Measurements from ENCODE around the gene CD59.

Gene CD59, protein sequence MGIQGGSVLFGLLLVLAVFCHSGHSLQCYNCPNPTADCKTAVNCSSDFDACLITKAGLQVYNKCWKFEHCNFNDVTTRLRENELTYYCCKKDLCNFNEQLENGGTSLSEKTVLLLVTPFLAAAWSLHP
- total RNA-seq: 36.4 reads per million, percentile 61 among the genes with 10 or more reads in this experiment

DNA sequence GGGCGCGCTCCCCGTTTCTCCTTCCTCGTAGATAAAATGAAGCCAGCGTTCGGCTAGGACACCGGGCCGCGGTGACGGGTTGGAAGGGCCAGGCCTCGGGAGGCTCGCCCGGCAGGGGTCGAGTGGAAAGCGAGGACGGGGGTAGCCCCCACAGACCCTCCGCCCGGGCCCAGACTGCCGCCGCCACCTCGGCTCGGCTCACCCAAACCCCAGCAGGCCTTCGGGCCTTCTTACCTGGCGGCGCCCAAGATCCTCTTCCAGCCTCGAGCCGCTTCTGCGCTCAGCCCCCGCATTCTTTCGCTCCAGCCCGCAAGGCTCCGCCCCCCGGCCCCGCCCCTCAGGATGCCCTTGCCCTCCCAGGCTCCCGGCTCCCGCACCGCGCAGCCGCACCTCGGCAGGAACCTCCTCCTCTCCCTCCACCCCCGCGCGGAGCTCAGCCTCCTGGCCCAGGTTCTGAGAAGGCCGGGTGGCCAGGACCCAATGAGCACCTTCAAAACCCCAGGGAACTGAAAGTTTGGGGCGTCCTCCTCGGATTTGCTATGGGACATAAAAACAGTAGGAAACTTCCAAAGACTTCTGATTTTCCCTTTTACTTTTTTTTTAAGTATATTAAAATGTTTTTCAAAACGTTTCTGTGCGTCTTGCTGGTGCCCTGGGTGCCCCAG is at the start of gene CD59:
Gene CD59, minus strand, starts transcription at position 276 of the 665 bp plus-strand sequence. CDS start 13,978 bp downstream, outside the sequence.
- peak; percentile 88 for DNase-seq

DNA sequence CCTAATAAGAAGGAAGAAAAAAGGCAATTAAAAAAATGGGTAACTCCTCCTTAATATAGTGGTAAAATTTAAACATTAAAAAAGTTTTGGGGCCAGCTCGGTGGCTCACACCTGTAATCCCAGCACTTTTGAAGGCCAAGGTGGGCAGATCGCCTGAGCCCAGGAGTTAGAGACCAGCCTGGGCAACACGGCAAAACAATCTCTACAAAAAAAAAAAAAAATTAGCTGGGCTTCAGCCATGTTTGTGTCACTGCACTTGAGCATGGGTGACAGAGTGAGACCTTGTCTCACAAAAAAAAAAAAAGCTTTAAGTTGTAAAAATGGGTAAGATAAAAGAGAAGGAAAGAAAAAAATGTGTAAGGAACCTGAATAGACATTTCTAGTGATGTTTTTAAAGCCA is 49.4 kb upstream of the CD59 start:
- DNase-seq: no peak

DNA sequence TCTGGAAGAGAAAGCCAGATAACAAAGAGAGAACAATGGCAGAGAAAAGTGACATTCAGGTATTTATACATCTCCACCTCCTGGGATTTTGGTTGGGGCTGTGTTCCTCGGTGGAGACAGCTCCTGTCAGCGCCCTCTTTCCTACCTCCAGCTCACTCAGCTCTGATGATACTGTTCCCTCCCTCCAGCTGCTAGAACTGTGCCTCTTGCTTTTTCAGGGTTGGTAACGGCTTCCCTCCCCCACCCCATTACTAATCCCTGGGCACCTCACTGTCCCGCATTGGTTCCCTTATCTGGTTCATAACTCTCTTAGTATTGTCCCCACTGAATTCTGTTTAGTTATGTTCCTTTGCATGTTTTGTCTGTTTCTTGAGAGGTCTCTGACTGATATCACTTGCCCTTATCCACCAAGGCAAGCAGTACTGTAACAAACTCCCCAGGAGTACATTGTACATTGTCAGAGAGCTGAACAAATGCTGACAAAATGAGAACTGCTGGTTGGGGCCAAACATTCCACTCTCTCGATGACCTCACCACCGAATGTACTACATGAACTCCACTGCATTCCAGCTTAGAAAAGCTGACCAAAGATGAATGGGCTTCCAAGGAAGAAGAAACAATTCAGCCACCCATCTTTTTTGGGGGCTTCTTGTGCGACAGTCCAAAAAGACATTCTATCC is 43.8 kb upstream of the CD59 start:
- DNase-seq: no peak

DNA sequence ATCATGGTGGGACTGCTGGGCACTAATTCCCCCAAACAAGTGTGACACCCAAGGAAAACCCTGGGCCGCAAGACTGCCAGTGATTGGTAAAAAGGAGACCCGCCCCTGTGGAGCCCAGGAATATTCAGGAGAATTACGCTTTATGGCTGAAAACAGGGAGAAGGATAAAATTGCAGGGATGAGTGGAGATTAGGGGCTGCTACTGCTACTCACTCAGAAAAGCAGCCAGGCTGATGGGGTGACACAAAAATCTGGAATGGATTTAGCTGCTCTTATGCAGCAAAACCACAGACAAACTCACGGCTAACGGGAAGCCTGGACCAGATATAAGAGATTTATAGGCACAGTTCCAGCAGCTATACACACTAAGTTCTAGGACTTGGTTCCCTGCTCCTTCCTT is 42.5 kb upstream of the CD59 start:
- DNase-seq: no peak

DNA sequence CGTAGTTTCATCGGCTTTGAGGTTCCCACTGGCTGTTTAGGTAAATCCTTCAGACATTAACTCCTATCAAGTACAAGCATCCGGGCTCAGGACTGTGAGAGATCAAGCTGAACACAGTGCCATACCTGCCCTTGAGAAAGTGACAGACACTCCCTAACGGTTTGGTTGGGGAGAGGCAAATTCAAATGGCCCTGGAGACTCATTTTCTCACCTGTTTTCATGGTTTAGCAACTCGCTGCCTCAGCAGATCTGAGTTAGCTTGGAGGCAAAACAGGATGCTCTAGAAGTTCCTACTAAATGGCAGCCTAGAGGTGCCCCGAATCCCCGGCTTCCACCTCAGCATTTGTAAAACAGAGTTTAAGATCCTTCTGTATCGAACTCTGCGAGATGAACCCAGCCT is 41.7 kb upstream of the CD59 start:
- no peak for DNase-seq

DNA sequence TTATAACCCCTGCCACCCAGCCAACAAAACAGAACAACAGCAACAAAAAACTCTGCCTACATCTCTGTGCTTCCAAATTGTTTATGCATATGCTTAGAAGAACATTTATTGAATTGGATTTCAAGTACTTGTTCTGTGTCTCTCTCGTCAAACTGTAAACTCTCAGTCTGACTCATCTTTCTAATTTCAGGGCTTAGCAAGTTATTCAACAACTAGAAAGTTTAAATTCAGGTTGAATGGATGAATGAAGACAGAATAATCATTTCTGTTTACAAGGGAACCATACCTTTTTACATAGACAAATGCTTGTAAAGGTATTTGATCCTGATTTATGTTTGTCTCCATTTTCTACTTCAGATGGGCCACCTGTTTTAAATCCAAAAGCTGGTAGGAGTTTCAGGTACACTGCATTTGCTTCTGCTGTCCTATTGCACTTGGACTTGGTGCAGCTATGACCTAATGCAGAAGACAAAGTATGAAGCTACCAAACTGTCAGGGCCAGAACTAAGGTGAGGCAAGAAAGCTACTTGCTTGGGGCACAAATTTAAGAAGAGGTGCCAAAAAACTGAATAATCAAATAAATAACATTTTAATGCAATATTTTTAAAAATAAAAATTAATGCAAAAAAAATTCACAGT is 39.7 kb upstream of the CD59 start:
- no peak for DNase-seq

DNA sequence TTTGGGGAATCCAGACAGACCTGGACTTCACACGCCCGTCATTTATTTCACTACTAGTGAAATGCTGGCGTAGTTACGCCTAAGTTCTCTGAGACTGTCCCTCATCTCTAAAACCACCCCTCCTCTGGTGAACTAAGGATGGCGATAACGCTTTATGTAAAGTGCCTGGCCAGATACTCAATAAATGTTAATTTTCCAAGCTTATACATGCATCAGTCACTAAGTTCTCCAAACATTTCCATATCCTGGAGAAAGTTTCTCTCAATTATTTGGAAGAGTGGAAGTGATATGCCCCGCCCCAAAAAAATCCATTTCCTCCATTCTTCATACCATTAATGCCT is 39.2 kb upstream of the CD59 start:
- no peak for DNase-seq

DNA sequence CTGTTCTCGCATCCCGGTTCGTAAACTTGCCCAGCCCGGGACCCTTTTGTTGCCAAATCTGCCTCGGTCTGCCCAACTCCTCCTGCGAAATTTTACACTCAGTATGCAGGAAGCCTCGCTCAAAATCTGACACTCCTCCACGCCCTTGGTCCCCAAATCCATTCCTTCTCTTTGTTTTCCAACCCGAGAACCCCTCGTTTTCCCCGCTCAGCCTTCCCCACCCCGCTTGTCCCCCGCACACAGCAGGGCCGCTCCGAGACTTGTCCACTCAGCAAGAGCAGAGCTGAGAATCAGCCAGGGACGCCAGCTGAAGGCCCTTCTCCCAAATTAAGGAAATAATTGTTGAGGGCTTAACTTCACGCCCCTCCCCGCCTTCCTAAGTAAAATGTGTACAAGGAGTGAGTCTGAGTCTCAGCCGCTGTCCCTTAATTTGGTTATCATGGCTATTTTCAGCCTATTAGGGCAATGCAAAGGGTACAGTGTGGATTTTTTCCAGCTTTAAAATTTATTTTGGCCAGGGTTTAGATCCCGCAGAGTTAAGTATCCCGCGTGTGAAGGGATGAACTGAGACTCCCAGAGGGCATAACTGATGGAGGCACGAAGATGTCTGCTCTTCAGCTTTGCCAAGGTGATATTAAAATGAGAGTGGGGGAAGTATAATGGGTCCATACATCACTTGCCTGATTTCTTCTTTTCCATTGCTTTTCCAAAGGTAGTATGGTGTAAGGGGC is 38.7 kb upstream of the CD59 start:
- peak; percentile 8 for DNase-seq

DNA sequence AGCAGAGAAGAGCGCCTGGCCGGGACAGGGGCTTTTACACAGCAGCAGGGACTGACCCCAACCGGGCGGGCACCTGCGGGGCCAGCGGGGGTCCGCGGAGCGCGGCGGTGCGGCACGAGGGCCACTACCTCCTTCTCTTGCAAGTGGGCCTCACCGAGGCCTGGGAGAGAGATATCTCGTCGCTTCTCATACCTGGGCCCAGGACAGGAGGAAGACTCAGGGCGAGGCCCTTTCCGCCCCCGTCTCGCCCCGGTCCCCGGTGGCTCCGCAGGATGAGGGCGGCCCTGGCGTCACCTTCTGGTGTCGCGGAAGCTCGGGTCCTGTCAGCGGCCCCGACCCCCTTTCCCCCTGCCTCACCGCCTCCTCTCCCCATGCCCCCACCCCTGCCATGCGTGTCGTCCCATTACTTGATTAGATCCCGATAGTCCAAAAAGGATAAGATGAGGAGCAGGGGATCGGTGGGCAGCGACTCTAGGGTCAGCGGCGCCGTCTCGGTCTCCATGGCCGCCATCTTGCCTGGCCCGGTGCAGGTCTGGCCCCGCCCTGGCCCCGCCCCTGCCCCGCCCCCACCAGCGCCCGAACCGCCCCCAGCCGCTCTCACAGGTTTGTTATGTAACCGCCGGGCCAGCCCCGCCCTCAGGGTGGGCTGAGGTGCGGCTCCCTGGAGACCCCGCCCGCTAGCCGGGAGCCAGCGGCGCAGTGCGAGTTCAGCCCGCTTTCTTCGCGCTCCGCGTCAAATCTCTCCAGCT is 37.9 kb upstream of the CD59 start, which contains the start of gene FBXO3:
Gene FBXO3, minus strand, starts transcription at position 534 of the 749 bp plus-strand sequence. Its CDS starts 23 bp downstream, at position 511.
- DNase-seq: peak; percentile 88

DNA sequence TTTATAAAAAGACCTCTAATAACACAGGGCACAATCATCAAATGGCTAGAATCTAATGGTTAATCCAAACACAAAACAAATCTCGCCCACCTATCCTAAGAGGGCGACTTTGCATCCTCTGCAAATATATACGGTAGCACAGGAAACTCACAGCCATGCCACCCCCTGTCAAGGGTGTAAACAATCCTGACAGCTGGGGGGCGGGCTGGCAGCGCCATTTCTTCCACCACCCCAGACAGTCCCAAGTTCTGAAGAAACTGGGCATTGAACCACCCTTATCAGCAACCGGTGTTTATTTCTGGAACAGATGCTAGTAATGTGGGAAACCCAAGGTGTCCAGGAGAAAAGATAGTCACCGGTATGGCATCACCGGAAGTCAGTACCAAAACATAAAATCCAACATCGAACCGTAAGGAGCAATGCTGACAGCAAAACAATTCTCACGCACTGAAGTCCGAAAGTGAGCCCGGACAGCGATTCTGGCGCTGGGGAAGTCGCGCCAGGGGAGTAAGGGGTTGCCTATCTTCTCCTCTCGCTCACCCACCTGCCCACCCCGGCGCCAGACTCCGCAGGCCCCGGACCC is 37.3 kb upstream of the CD59 start:
- peak; percentile 30 for DNase-seq

DNA sequence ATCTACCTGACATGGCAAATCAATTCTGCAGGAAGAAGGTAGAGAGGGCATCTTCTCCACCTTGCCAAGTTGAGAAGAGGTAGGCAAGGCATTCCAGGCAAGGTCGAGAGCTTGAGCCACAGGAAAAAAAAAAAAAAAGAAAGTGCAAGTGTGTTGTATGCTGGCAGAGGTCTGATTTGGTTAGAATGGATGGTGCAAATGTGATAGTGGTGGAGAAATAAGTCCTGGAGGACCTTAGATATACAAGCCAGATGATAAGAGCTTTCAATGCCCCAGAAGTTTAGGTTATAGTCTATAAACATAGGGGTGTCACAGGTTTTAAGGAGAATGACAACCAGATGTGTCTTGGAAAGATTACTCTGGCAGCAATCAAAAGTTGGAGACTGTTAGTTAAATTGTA is 36.6 kb upstream of the CD59 start:
- no peak for DNase-seq

DNA sequence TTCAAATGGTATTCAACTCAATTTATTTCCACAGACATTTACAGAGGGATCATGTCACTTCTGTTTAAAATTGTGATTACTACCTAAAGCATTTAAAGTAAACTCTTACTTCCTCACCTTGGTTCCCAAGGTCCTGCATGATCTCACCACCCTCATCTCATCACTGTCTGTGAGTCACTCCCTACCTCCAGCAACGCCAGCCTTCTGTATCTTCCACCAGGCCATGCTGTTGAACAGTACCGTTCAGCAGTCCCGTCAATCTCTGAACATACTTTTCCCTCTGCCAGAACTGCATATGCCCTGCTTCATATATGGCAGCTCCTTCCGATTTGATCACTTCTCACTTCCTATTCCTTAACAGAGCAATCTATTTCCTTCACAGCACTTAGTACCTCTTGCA is 36.1 kb upstream of the CD59 start:
- no peak for DNase-seq

DNA sequence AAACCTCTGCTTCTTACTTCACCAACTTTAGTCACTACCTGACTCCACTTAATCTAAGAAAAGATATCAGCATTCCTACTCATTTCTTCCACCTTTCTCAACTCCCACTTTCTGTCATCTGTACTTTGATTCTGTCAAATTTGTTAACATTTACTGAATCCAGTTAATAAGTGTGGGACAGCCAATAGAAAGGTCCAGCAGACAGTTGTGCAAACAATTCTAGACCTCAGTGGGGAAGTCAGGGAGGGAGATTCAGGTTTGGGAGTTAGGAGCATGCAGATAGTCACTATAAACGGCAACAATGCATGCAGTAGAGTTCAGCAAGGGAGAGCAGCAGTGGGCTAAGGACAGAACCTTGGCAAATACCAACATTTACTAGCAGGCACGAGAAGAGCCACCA is 34.0 kb upstream of the CD59 start:
- no peak for DNase-seq

DNA sequence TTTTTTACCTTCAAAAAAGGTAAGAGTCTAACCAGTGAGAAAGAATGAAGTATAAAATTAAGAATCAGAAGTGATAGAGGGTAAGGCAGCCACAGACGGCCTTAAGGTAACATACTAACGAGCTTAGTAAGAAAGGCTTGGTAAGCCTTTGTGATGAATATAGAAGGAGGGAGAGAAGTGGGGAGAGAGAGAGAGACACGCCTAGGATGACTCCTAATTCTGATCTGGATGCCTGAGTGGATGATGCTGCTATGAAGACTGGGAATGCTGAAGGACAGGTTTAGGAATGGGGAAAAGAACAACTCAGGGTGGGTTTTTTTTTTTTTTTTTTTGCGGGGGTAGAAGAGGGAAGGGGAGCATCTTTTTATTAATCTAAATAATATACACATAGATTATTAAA is 33.3 kb upstream of the CD59 start:
- DNase-seq: no peak

DNA sequence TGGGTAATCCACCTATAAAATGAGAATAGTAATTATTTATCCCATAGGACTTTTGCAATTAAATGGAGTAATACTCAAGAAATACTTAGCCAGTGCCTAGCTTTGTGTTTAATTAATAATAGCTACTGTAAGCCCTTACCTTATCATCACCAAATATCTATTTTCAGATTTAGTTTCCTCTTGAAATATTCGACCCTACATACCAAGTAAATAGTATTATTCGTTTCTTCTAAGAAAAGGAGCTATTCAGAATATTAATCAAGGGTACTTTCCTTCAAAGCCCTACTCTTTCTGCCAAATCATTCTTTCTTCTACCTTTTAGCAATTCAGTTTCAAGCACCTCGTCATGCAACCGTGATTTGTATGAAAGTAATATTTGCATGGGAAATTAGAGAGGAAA is 31.4 kb upstream of the CD59 start:
- DNase-seq: no peak

DNA sequence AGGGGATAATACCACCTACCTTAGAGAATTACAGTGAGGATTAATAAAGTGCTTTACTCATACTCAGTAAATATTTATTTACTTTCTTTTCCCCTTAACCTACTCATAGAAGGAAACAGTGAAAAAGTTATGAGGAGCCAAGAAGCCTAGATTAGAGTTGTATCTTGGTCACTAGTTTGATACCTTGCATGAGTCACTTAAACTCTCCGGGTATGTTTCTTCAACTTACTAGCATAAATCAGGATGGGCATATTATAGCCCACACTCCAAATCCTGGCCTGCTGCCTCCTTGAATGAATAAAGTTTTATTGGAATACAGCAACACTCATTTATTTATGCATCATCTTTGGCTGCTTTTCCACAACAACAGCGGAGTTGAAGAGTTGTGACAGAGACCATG is 29.9 kb upstream of the CD59 start:
- no peak for DNase-seq

DNA sequence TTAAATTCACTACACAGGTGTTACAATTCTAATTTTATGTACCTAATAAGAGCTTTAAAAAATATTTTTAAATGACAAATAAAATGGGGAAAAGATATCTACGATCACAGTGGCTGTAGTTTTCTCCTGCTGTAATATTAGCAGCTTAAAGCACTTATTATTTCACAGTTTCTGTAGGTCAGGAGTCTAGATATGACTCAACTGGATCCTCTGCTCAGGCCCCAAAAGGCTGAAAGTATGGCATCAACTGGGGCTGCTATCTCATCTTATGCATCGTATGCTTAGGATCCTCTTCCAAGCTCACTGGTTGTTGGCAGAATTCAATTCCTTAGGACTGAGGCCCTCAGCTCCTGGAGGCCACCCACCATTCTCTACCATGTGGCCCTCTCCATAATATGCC is 25.2 kb upstream of the CD59 start:
- DNase-seq: no peak

DNA sequence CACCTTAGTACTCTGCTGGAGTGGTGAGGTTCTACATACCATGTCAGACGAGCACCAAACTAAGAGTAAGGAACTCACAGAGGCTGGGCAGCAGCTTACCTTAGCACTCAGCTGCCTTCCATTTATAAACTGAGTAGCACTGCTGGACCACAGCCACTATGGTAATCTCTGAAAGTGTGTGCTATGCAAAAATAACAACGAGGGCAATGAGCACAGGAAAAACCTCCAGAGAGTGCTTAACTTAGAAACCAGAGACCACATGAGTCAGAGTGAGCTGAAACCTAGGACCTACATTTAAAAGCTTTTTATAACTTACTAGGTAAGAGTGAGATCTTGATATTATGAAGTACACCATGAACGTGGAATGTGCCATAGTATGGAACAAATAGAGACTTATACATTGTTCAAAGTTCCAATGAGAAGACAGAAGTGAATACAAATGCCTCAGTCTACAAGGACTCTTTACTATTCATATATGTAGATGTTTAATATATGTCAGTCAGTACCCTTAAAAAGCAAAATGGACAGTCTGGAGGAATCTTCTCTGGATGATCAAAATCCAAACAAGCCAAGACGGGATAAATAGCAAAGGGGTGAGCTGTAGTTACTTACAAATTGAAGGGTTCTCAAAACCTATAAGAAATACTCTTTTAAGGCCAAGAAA is 17.2 kb upstream of the CD59 start:
- no peak for DNase-seq

DNA sequence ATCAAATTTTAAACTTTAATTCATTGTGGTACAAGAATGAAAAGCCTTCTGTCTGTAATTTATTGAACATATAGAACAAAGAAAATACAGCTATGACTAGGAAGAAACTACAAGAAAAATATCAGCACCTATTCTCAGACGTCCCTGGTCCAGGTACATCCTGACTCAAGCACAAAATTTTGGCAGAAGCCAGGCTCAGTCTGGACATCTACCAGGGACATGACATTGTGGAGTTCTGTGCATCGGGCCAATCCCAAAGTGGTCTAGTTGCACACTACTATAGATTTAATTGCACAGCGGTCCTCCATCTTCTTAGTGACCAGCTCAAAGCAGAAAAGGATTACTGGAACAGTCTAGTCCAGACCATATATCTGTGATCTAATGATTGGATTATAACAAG is 15.7 kb upstream of the CD59 start:
- DNase-seq: no peak

DNA sequence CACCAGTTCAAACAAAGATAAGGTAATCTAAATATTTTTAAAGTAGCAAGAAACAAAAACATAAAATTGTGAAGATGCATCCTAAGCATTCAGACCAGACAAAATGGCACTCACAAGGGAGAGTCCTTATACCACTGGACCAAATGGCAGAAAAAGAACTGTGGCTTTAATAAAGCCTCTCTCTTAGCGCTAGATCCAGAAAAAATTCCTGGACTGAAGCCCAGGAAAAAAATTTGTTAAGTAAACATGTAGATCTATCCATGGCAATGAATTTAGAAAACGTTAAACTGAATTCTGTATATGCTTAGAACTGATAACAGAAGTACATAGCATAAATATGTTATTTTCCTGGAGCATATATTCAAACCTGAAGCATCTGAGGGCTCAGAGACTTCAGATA is 11.8 kb upstream of the CD59 start:
- DNase-seq: no peak

DNA sequence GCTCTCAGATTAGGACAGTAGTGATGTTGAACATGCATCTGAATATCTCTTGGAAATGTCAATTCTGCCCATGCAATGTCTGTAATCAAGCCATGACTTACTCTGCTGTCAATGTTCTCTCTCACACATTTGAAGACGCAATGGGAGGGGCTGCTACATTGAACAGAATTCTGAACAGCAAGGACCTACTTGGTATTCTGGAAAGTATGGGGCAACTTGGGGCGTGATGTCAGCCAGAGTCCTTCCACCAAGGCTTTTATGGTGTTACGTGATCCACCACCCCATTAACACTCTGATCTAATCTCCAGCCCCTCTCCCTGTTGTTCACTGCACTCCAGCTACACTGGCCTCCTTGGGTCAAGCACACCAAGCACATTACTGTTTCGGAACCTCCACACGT is 7.1 kb upstream of the CD59 start:
- DNase-seq: no peak
